ENCODE measurements around the gene CFAP77.

CFAP77 gene

GRCh38 chr9:132486706-132487350 lies 76.8 kb downstream of the CFAP77 start:
- in situ Hi-C loops (cut with MboI; ENCODE audit: low sequenced_read_pairs, unreplicated experiment) = no loop called here
- no peak for TF ChIP-seq CTCF (IDR thresholded peaks at IDR 0.05; ENCODE audit: borderline replicate concordance, control extremely low read depth, extremely low read depth, insufficient read depth, missing control alignments)
- DNase-seq (ENCODE audit: low spot score) = no peak

GRCh38 chr9:132487351-132487791 lies 77.4 kb downstream of the CFAP77 start:
- in situ Hi-C loops (cut with MboI; ENCODE audit: low sequenced_read_pairs, unreplicated experiment) = no loop called here
- no peak for TF ChIP-seq CTCF (IDR thresholded peaks at IDR 0.05; ENCODE audit: borderline replicate concordance, control extremely low read depth, extremely low read depth, insufficient read depth, missing control alignments)

GRCh38 chr9:132487980-132488535 lies 78.0 kb downstream of the CFAP77 start:
- TF ChIP-seq CTCF (IDR thresholded peaks at IDR 0.05; ENCODE audit: borderline replicate concordance, control extremely low read depth, extremely low read depth, insufficient read depth, missing control alignments) = no peak
- in situ Hi-C loops (cut with MboI; ENCODE audit: low sequenced_read_pairs, unreplicated experiment) = no loop called here
- DNase-seq (ENCODE audit: low spot score) = no peak

More at GRCh38 chr9:132487351-132487791, 77.4 kb downstream of the CFAP77 start:
- no peak for DNase-seq (ENCODE audit: low spot score)

- no peak for DNase-seq (ENCODE audit: low spot score)
- in situ Hi-C loops (cut with MboI; ENCODE audit: low sequenced_read_pairs, unreplicated experiment) = no loop called here
- TF ChIP-seq CTCF (IDR thresholded peaks at IDR 0.05; ENCODE audit: borderline replicate concordance, control extremely low read depth, extremely low read depth, insufficient read depth, missing control alignments) = no peak
Measured at GRCh38 chr9:132488626-132489025, 78.6 kb downstream of the CFAP77 start.

GRCh38 chr9:132489536-132489935 lies 79.5 kb downstream of the CFAP77 start:
- in situ Hi-C loops (cut with MboI; ENCODE audit: low sequenced_read_pairs, unreplicated experiment) = no loop called here
- no peak for TF ChIP-seq CTCF (IDR thresholded peaks at IDR 0.05; ENCODE audit: borderline replicate concordance, control extremely low read depth, extremely low read depth, insufficient read depth, missing control alignments)
- no peak for DNase-seq (ENCODE audit: low spot score)

GRCh38 chr9:132494857-132495256 lies 84.8 kb downstream of the CFAP77 start:
- in situ Hi-C loops (cut with MboI; ENCODE audit: low sequenced_read_pairs, unreplicated experiment) = no loop called here
- DNase-seq (ENCODE audit: low spot score) = no peak
- no peak for TF ChIP-seq CTCF (IDR thresholded peaks at IDR 0.05; ENCODE audit: borderline replicate concordance, control extremely low read depth, extremely low read depth, insufficient read depth, missing control alignments)
